Hepatocyte (in vitro differentiated cells): ENCODE data around the gene ERC2.

ENCODE experiments used
- EZH2 ChIP-seq: fragments of 200-600 bp; sonication (generic); IDR thresholded peaks from 2 replicates; pipeline ENCODE4 v1.6.1; 2016; ENCODE audit warnings: antibody characterized with exemption, mild to moderate bottlenecking, borderline replicate concordance
- EZH2phosphoT487 ChIP-seq: fragments of 200-600 bp; sonication (generic); IDR thresholded peaks from one replicate; pipeline ENCODE4 v1.6.1; 2018; ENCODE audit warnings: antibody characterized with exemption, mild to moderate bottlenecking, low read depth, moderate library complexity; ENCODE audit not compliant: unreplicated experiment, severe bottlenecking
- TF ChIP-seq, protein P1 (sequence below): fragments of 200-600 bp; sonication (generic); IDR thresholded peaks from 2 replicates; pipeline ENCODE4 v1.5.1; 2016; ENCODE audit warnings: antibody characterized with exemption, mild to moderate bottlenecking; ENCODE audit not compliant: poor library complexity

DNA sequence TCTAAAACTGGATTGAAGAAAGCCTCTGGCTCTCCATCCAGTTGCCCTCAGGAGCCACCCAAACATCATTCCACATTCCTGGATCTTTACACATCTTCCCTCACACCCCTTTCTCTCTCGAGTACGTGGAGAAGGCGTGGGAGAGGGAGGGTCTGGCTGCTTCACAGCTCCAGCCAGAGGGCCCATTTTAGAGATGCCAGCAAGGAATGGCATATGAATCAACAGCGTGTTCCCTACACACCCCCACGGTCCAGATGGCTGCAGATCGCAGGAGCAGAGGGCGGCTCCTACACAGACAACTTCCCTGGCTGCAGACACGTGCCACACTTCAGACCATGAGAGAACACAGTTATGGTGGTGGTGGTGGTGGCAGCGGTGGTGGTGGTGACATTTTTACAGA, 280.1 kb downstream of the ERC2 start:
- no peak for TF ChIP-seq EZH2phosphoT487
- TF ChIP-seq, protein P1, sequence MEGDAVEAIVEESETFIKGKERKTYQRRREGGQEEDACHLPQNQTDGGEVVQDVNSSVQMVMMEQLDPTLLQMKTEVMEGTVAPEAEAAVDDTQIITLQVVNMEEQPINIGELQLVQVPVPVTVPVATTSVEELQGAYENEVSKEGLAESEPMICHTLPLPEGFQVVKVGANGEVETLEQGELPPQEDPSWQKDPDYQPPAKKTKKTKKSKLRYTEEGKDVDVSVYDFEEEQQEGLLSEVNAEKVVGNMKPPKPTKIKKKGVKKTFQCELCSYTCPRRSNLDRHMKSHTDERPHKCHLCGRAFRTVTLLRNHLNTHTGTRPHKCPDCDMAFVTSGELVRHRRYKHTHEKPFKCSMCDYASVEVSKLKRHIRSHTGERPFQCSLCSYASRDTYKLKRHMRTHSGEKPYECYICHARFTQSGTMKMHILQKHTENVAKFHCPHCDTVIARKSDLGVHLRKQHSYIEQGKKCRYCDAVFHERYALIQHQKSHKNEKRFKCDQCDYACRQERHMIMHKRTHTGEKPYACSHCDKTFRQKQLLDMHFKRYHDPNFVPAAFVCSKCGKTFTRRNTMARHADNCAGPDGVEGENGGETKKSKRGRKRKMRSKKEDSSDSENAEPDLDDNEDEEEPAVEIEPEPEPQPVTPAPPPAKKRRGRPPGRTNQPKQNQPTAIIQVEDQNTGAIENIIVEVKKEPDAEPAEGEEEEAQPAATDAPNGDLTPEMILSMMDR, result no peak
- TF ChIP-seq EZH2, result no peak
